ELF-1 (cell line): ENCODE results near the gene KIZ.
"Not testable (repeated sequence)": the region's sequence is repeated elsewhere in the genome, so short reads cannot be mapped to it uniquely, and the experiment has no call there.

Experiments used
- DNase-seq: peaks from one replicate; pipeline ENCODE4 v3.0.0-alpha.2; 2016; ENCODE audit warnings: low read depth, low spot score

KIZ gene

GRCh38 chr20:21229163-21229562 lies 103.3 kb downstream of the KIZ start:
- DNase-seq, result no peak

GRCh38 chr20:21230220-21230619 lies 104.3 kb downstream of the KIZ start:
- no peak for DNase-seq

GRCh38 chr20:21230686-21231085 lies 104.8 kb downstream of the KIZ start:
- no peak for DNase-seq

- no peak for DNase-seq
These were observed 106.8 kb downstream of the KIZ start for GRCh38 chr20:21232546-21233280.

GRCh38 chr20:21234324-21234723 lies 108.4 kb downstream of the KIZ start:
- no peak for DNase-seq

- DNase-seq, result no peak
These were observed 109.1 kb downstream of the KIZ start for GRCh38 chr20:21234806-21235483.

GRCh38 chr20:21235484-21236445 lies 109.9 kb downstream of the KIZ start:
- DNase-seq, result peak; percentile 62

GRCh38 chr20:21237956-21238799 lies 112.3 kb downstream of the KIZ start:
- DNase-seq, result no peak

- DNase-seq, result no peak
These were observed 113.1 kb downstream of the KIZ start for GRCh38 chr20:21238818-21239536.

GRCh38 chr20:21240394-21240793 lies 114.5 kb downstream of the KIZ start:
- DNase-seq, result peak; percentile 23

GRCh38 chr20:21241406-21241805 lies 115.5 kb downstream of the KIZ start:
- DNase-seq, result no peak

GRCh38 chr20:21243811-21244210 lies 117.9 kb downstream of the KIZ start:
- DNase-seq, result no peak

GRCh38 chr20:21244808-21245207 lies 118.9 kb downstream of the KIZ start:
- no peak for DNase-seq

- no peak for DNase-seq
These were observed 120.3 kb downstream of the KIZ start for GRCh38 chr20:21246161-21246560.

- DNase-seq, result not testable (repeated sequence)
These were observed 121.8 kb downstream of the KIZ start for GRCh38 chr20:21247603-21248095.

- DNase-seq, result no peak
These were observed 125.4 kb downstream of the KIZ start for GRCh38 chr20:21251278-21251677.

- DNase-seq, result no peak
These were observed 131.3 kb downstream of the KIZ start for GRCh38 chr20:21257192-21257591.

GRCh38 chr20:21258411-21258810 lies 132.5 kb downstream of the KIZ start:
- no peak for DNase-seq

GRCh38 chr20:21259346-21259745 lies 133.5 kb downstream of the KIZ start:
- DNase-seq, result no peak

GRCh38 chr20:21262812-21263211 lies 136.9 kb downstream of the KIZ start:
- no peak for DNase-seq
